PFSK-1 (cell line): ENCODE data around the gene GABARAPL2.

Source experiments
- FOXP2 ChIP-seq: optimal IDR thresholded peaks from 2 replicates; pipeline ENCODE3; 2011; ENCODE audit warnings: borderline replicate concordance, control low read depth, inconsistent platforms; ENCODE audit not compliant: insufficient read depth; ENCODE audit errors: extremely low read length, extremely low read depth
- POLR2AphosphoS5 ChIP-seq: IDR thresholded peaks from 2 replicates; pipeline ENCODE4 v1.6.1; 2012; ENCODE audit warnings: low read depth, mild to moderate bottlenecking, control low read depth, low read length, moderate library complexity
- REST ChIP-seq, 2 experiments: IDR thresholded peaks; 2 replicates each; pipeline versions ENCODE4 v1.6.1 to v1.8.0; 2011 to 2012; ENCODE audit warnings: low read depth in 2 of 2, low read length in 2 of 2, control low read depth in 1 of 2, inconsistent platforms in 1 of 2, mild to moderate bottlenecking in 1 of 2, moderate library complexity in 1 of 2; ENCODE audit not compliant: insufficient read depth in 1 of 2
- SIN3A ChIP-seq: IDR thresholded peaks from 2 replicates; pipeline ENCODE4 v1.6.1; 2012; ENCODE audit warnings: mild to moderate bottlenecking, low read length, moderate library complexity, borderline replicate concordance; ENCODE audit not compliant: insufficient read depth
- TAF1 ChIP-seq: IDR thresholded peaks from 2 replicates; pipeline ENCODE4 v1.6.1; 2012; ENCODE audit warnings: low read length, control low read depth, borderline replicate concordance; ENCODE audit not compliant: insufficient read depth

Gene GABARAPL2

GRCh38 chr16:75578212-75578611 lies 12.0 kb downstream of the GABARAPL2 start:
- TF ChIP-seq REST (IDR thresholded peaks at IDR 0.05; ENCODE audit: insufficient read depth in 1 of 2, low read depth in 2 of 2, low read length in 2 of 2) (no peak), FOXP2 (no peak), SIN3A (no peak), TAF1 (no peak), POLR2AphosphoS5 (no peak)

GRCh38 chr16:75578725-75579124 lies 12.5 kb downstream of the GABARAPL2 start:
- no peak for TF ChIP-seq REST (IDR thresholded peaks at IDR 0.05; ENCODE audit: insufficient read depth in 1 of 2, low read depth in 2 of 2, low read length in 2 of 2)
- TF ChIP-seq POLR2AphosphoS5, result no peak
- TF ChIP-seq FOXP2, result no peak
- TF ChIP-seq SIN3A, result no peak

DNA sequence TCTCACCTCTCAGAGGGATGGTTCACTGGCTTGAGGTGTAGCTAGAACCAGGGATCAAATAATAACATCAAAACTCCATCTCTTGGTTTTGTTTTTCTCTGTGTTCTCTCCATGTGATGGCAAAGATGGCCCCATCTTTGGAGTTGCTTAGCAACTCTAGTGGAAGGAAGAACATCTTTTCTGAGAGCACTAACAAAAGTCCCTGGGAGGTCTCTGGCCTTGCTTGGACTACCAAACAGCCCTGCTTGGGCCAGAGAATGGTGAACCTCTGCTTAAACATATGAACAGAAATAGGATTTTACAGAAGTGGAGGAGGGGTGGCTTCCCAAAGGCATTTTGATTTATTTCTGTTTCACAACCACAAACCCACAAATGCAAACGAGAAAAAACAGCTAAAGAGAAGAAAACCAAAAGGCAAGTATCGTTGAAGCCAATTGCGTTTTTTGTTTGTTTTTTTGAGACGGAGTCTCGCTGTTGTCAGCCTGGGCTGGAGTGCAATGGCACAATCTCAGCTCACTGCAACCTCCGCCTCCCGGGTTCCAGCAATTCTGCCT lies 13.2 kb downstream of the GABARAPL2 start:
- TF ChIP-seq FOXP2 (no peak), POLR2AphosphoS5 (no peak), SIN3A (no peak), TAF1 (no peak), REST (IDR thresholded peaks at IDR 0.05; ENCODE audit: insufficient read depth in 1 of 2, low read depth in 2 of 2, low read length in 2 of 2) (no peak)

GRCh38 chr16:75584108-75584507 lies 17.9 kb downstream of the GABARAPL2 start:
- TF ChIP-seq SIN3A, result no peak
- no peak for TF ChIP-seq REST (IDR thresholded peaks at IDR 0.05; ENCODE audit: insufficient read depth in 1 of 2, low read depth in 2 of 2, low read length in 2 of 2)
- TF ChIP-seq FOXP2, result no peak
- no peak for TF ChIP-seq TAF1

DNA sequence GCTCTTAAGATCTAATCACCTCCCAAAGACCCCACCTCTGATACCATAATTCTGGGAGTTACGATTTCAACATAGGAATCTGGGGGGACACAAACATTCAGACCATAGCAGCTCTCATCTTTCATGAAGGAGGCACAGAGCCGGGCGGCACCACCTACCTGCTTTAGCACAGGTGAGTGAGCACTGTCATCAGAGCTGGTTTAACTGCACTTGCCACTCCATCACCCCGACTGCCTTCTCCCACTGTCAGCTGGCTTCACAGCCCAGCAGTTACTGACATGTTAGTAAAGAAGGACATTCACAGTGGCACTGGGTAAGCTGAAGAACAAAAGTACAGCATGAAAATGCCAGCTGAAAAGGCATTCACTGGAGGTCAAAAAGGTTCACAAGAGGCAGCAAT lies 22.5 kb downstream of the GABARAPL2 start:
- no peak for TF ChIP-seq REST (IDR thresholded peaks at IDR 0.05; ENCODE audit: insufficient read depth in 1 of 2, low read depth in 2 of 2, low read length in 2 of 2)
- no peak for TF ChIP-seq POLR2AphosphoS5
- no peak for TF ChIP-seq TAF1
- TF ChIP-seq FOXP2, result no peak
- TF ChIP-seq SIN3A, result no peak
